Measurements from ENCODE around the gene PHRF1. TPM values are rescaled to one million over a fixed set of nuclear protein-coding genes. Genes with fewer than 3 reads are reported as not detected.
A peak's percentile ranks its signal among the peaks of the same experiment; 100 is the strongest.

Gene PHRF1
- total RNA-seq, 2 donors from 2014 or later = 31.3 to 39.6 TPM

DNA sequence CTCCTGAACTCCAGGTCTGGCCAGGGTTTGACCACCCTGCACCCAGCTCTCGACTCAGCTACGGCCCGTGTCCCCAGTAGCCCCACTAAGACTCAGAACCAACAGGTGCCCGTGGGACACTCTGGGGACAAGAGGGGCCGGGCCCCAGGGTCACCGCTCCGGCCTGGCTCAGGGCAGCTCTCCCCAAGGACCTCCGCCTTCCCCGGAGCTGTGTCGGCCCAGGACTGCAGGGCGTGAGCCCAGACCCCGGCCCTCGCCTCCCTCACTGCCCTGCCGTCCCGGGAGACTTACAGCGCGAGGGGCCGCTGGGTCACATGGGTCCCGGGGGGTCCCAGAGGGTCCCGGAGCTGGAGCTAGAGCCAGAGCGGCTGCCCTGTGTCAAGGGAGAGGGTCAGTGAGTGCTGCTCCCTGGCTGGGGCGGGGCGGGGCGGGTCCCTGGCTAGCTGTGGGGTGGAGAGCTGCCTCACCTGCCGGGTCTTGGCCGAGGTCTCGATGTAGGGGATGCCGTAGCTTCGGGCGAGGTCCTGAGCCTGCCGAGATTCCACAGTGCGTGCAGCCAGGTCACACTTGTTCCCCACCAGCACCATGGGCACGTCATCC is 43.2 kb upstream of the PHRF1 start:
- no peaks in the 10 kb centered on the region for H3K27me3 ChIP-seq (replicated peaks; ENCODE audit: insufficient read depth)
- H3K36me3 ChIP-seq = peaks cover 12% of the 10 kb centered on the region
- no peak for DNase-seq (ENCODE audit: low spot score)
- H3K4me1 ChIP-seq (ENCODE audit: control insufficient read depth in 1 of 2, low read depth in 2 of 2) = peaks cover 16 to 35% of the 10 kb centered on the region in 2 donors
- no peaks in the 10 kb centered on the region for H3K9me3 ChIP-seq
- no peak overlapping the region for H3K27ac ChIP-seq
- TF ChIP-seq, protein P1, sequence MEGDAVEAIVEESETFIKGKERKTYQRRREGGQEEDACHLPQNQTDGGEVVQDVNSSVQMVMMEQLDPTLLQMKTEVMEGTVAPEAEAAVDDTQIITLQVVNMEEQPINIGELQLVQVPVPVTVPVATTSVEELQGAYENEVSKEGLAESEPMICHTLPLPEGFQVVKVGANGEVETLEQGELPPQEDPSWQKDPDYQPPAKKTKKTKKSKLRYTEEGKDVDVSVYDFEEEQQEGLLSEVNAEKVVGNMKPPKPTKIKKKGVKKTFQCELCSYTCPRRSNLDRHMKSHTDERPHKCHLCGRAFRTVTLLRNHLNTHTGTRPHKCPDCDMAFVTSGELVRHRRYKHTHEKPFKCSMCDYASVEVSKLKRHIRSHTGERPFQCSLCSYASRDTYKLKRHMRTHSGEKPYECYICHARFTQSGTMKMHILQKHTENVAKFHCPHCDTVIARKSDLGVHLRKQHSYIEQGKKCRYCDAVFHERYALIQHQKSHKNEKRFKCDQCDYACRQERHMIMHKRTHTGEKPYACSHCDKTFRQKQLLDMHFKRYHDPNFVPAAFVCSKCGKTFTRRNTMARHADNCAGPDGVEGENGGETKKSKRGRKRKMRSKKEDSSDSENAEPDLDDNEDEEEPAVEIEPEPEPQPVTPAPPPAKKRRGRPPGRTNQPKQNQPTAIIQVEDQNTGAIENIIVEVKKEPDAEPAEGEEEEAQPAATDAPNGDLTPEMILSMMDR (IDR thresholded peaks at IDR 0.05) = no peak
- no peak for ATAC-seq (ENCODE audit: insufficient number of reproducible peaks, low FRiP score, low read depth)
- H3K4me3 ChIP-seq = no peak overlapping the region

DNA sequence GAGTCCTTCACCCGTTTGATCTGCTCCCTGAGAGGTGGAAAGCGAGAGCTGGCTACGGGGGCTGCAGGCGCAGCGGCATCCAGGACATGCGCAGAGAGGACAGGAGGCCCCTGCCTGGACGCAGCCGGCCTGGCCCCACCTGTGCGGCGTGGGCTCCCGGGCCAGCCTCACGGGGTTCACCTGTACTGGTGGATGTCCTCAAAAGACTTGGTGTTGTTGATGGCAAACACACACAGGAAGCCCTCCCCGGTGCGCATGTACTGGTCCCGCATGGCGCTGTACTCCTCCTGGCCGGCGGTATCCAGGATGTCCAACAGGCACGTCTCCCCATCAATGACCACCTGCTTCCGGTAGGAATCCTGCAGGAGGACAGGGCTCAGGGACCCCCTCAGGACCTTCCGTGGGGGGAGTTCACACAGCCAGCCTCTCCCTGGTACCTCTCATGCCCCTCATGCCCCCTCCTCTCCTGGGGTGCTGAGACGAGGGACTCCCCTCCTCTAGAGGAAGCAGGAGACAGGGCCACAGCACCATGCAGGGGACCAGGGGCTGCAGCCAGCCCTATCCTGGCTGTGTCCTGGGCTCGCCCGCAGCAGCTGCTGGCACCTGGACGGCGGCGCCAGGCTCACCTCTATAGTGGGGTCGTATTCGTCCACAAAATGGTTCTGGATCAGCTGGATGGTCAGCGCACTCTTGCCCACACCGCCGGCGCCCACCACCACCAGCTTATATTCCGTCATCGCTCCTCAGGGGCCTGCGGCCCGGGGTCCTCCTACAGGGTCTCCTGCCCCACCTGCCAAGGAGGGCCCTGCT is 42.5 kb upstream of the PHRF1 start:
- H3K27ac ChIP-seq = no peak overlapping the region
- peak overlapping the region; percentile 96 for H3K4me3 ChIP-seq
- no peak for ATAC-seq (ENCODE audit: insufficient number of reproducible peaks, low FRiP score, low read depth)
- peaks cover 16 to 35% of the 10 kb centered on the region in 2 donors for H3K4me1 ChIP-seq (ENCODE audit: control insufficient read depth in 1 of 2, low read depth in 2 of 2)
- H3K36me3 ChIP-seq = peaks cover 12% of the 10 kb centered on the region
- TF ChIP-seq, protein P1 (IDR thresholded peaks at IDR 0.05) = no peak
- no peaks in the 10 kb centered on the region for H3K9me3 ChIP-seq
- no peaks in the 10 kb centered on the region for H3K27me3 ChIP-seq (replicated peaks; ENCODE audit: insufficient read depth)
- DNase-seq (ENCODE audit: low spot score) = no peak

DNA sequence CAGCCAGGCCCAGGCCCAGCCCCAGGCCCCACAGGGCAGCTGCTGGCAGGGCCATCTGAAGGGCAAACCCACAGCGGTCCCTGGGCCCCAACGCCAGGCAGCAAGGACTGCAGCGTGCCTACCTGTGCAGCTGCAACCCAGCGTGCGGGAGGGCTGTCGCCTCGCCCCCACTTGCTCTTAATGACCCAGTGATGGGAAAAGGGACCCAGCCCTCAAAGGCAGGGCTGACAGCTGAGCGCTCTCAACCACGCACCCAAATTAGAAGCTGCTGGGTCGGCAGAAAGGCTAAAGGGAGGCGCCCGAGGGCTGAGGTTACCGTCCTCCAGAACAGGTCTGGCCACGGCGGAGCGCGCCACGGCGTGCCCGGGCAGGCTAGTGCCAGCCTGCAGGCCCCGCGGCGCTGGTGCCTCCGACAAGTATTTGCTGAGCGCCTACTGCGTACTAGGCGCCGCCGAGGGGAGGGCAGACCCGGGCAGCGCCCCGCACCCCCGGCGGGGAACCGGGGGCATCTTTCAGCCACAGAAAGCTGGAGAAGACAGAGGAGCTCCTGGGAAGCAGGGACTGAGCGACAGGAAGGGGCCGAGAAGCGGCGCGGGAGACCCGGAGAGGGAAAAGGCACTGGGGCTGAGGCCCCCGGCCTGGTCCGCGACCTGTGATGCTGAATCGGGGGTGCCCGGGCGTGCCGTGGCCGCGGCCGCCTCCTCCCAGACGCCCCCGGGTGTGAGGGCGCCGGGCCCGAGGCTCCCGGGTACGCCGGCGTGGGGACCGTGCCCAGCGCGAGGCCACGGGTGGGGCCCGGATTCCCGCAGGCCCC is 41.7 kb upstream of the PHRF1 start:
- H3K36me3 ChIP-seq = peaks cover 12% of the 10 kb centered on the region
- no peaks in the 10 kb centered on the region for H3K27me3 ChIP-seq (replicated peaks; ENCODE audit: insufficient read depth)
- peaks cover 16 to 35% of the 10 kb centered on the region in 2 donors for H3K4me1 ChIP-seq (ENCODE audit: control insufficient read depth in 1 of 2, low read depth in 2 of 2)
- DNase-seq (ENCODE audit: low spot score) = no peak
- no peaks in the 10 kb centered on the region for H3K9me3 ChIP-seq
- H3K27ac ChIP-seq = peak overlapping the region in 1 of 2 donors; percentile 44
- ATAC-seq (ENCODE audit: insufficient number of reproducible peaks, low FRiP score, low read depth) = no peak
- TF ChIP-seq, protein P1 (IDR thresholded peaks at IDR 0.05) = no peak
- peak overlapping the region; percentile 96 for H3K4me3 ChIP-seq

DNA sequence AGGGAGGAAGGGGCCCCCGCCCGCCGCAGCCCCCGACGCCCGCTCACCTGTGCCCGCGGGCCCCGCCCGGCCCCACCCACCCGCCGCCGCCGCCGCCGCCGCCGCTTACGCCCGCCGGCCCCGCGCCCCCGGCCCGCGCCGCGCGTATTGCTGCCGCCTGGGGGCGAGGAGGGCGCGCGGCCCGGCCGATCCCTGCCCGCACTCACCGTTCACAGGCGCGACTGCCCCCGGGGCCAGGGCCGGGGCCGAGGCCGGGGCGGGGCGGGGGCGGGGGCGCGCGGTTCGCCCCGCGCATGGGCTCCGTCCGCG is 41.1 kb upstream of the PHRF1 start:
- Histone ChIP-seq H3K36me3 (peaks cover 12% of the 10 kb centered on the region), H3K4me3 (peak overlapping the region; percentile 96), H3K9me3 (no peaks in the 10 kb centered on the region), H3K27me3 (replicated peaks; ENCODE audit: insufficient read depth) (no peaks in the 10 kb centered on the region), H3K4me1 (ENCODE audit: control insufficient read depth in 1 of 2, low read depth in 2 of 2) (peaks cover 16 to 35% of the 10 kb centered on the region in 2 donors), H3K27ac (no peak overlapping the region)
- ATAC-seq (ENCODE audit: insufficient number of reproducible peaks, low FRiP score, low read depth) (no peak), DNase-seq (ENCODE audit: low spot score) (no peak)
- TF ChIP-seq, protein P1 (IDR thresholded peaks at IDR 0.05) = no peak
